Transverse colon (tissue), 3 donors: ENCODE results near the gene SASH1.

Experiments
- CTCF ChIP-seq, 5 experiments: fragments of 200-600 bp in 3 of 5; fragments of 450-650 bp in 2 of 5; sonication (generic) in 3 of 5; IDR thresholded peaks; 1 replicate in 2 of 5; 2 replicates in 3 of 5; pipeline ENCODE4 v1.5.1; 2016 to 2017; ENCODE audit warnings: antibody characterized with exemption in 5 of 5, inconsistent platforms in 3 of 5, mild to moderate bottlenecking in 2 of 5, moderate library complexity in 1 of 5
- POLR2A ChIP-seq: fragments of 450-650 bp; IDR thresholded peaks from one replicate; pipeline ENCODE4 v1.6.1; 2016; ENCODE audit warnings: antibody characterized with exemption, mild to moderate bottlenecking, moderate library complexity

DNA sequence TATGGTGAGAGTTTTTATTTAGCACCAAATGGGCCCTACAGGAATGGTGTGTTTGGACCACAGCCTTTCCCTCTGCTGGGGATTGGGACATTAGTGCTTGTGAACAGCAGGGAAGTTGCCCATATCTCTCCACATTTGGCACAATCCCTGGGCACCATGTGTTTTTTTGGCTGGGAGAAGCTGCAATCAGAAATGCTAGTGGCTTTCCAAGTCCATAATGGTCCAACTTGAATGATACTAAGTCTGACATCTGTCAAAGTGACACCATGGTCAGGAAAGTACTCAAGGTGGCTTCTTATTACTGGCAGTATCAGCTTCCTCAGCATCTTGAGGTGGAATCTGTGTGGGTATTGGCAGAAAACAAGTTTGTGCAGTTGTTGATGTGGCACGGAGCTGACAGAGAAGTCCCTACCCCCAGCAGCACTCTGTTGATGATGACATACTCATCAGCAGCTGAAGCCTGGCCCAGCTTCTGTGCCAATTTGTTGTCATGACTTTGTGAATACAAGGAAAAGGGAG is 53.0 kb downstream of the SASH1 start:
- no peak for TF ChIP-seq CTCF (IDR thresholded peaks at IDR 0.05)
- no peak for TF ChIP-seq POLR2A
